Chondrocyte (in vitro differentiated cells): Measurements from ENCODE around the gene ST7. TPM values are rescaled to one million over a fixed set of nuclear protein-coding genes. Genes with fewer than 3 reads are reported as not detected.
A peak's percentile ranks its signal among the peaks of the same experiment; 100 is the strongest.

Experiments used
- DNase-seq: peaks from one replicate; pipeline ENCODE4 v3.0.0; 2021; ENCODE audit warnings: mixed read lengths, low spot score
- H3K27ac Mint-ChIP-seq: one replicate; pipeline ENCODE4 v1.8.0; 2021; ENCODE audit warnings: mild to moderate bottlenecking, moderate library complexity, mixed read lengths; ENCODE audit not compliant: unreplicated experiment
- H3K27me3 Mint-ChIP-seq: 2 replicates; pipeline ENCODE4 v1.8.0; 2021; ENCODE audit warnings: low read depth, mixed read lengths
- H3K36me3 Mint-ChIP-seq: 2 replicates; pipeline ENCODE4 v1.8.0; 2021; ENCODE audit warnings: low read depth, mixed read lengths
- H3K4me1 Mint-ChIP-seq: 2 replicates; pipeline ENCODE4 v1.8.0; 2021; ENCODE audit warnings: low read depth, mild to moderate bottlenecking, mixed read lengths
- H3K4me3 Mint-ChIP-seq: one replicate; pipeline ENCODE4 v1.8.0; 2021; ENCODE audit warnings: mild to moderate bottlenecking, moderate library complexity, mixed read lengths; ENCODE audit not compliant: unreplicated experiment
- H3K9me3 Mint-ChIP-seq: 2 replicates; pipeline ENCODE4 v1.8.0; 2021; ENCODE audit warnings: low read depth, mixed read lengths
- CTCF ChIP-seq: fragments of 200-600 bp; sonication (generic); IDR thresholded peaks from 2 replicates; pipeline ENCODE4 v1.5.0; 2021; ENCODE audit warnings: antibody characterized with exemption, mild to moderate bottlenecking, moderate library complexity
- total RNA-seq: library from RNA; stranded (reverse); gene quantifications from 3 replicates; pipeline ENCODE4 v1.2.1, GENCODE V29; 2021

ST7 gene
- total RNA-seq, 1 donor from 2014 or later: 69.7 TPM

DNA sequence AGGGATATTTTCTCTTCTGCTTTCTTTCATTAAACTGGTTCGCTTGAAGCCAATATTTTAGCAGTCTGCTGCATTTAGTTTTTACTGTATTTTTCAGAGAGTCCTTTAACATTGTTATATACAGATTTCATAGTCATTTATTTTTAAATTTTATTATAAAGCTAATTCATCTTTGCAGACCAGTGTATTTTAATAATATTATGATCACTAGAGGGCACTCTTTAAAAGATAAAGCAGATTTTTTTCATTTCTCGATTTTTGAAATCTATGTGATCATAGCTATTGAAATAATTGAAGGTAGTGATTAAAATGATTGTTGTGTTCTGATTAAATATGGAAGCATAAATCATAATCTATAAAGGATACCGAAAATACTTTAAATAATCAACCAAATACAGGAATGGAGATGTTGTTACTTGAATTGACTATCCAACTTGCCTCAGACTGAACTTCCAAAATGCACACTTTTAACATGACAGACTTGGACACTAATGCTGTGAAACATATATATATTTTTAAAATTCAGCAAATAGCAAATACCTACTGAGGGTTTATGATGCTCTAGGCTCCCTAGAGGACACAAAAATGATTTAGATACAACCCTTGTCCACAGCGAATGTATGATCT is 35.2 kb downstream of the ST7 start:
- no peak for DNase-seq
- H3K27ac Mint-ChIP-seq: no peak overlapping the region
- H3K36me3 Mint-ChIP-seq: no peaks in the 10 kb centered on the region
- H3K4me1 Mint-ChIP-seq: peaks cover 25% of the 10 kb centered on the region
- H3K27me3 Mint-ChIP-seq: no peaks in the 10 kb centered on the region
- no peak overlapping the region for H3K4me3 Mint-ChIP-seq
- no peaks in the 10 kb centered on the region for H3K9me3 Mint-ChIP-seq
- peak; percentile 92 for TF ChIP-seq CTCF

GRCh38 chr7:116990056-116990455 is 36.8 kb downstream of the ST7 start:
- DNase-seq: no peak
- no peak overlapping the region for H3K4me3 Mint-ChIP-seq
- no peak for TF ChIP-seq CTCF
- peak overlapping the region; percentile 41 for H3K27ac Mint-ChIP-seq
- H3K9me3 Mint-ChIP-seq: no peaks in the 10 kb centered on the region
- peaks cover 26% of the 10 kb centered on the region for H3K4me1 Mint-ChIP-seq
- no peaks in the 10 kb centered on the region for H3K36me3 Mint-ChIP-seq
- no peaks in the 10 kb centered on the region for H3K27me3 Mint-ChIP-seq

GRCh38 chr7:116991233-116991632 is 37.9 kb downstream of the ST7 start:
- Mint-ChIP-seq H3K27me3 (no peaks in the 10 kb centered on the region), H3K27ac (no peak overlapping the region), H3K9me3 (no peaks in the 10 kb centered on the region), H3K4me3 (no peak overlapping the region), H3K36me3 (no peaks in the 10 kb centered on the region), H3K4me1 (peaks cover 31% of the 10 kb centered on the region)
- TF ChIP-seq CTCF: no peak
- DNase-seq: no peak

DNA sequence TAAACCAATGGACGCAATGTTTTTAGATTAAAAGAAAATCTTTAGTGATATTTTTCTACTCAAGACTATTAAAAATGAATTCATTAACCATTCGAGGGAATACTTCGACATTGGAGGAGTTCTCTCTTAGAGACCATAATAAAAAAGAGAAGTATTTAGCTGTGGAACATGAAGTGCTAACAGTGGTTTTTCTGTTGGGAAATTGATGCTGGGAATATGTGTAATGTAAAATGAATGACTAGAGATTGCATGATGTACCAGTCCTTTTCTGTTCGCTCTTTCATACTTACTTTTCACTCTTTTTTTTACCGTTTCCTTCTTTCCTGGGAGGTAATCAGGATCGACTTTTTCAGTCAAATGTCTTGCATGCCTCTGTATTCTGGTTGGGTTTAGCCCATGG is 41.3 kb downstream of the ST7 start:
- no peaks in the 10 kb centered on the region for H3K27me3 Mint-ChIP-seq
- no peak for TF ChIP-seq CTCF
- H3K36me3 Mint-ChIP-seq: no peaks in the 10 kb centered on the region
- no peak overlapping the region for H3K4me3 Mint-ChIP-seq
- H3K4me1 Mint-ChIP-seq: peaks cover 29% of the 10 kb centered on the region
- H3K27ac Mint-ChIP-seq: peak overlapping the region; percentile 58
- no peaks in the 10 kb centered on the region for H3K9me3 Mint-ChIP-seq
- DNase-seq: no peak

GRCh38 chr7:116997972-116998371 is 44.7 kb downstream of the ST7 start:
- Mint-ChIP-seq H3K9me3 (no peaks in the 10 kb centered on the region), H3K4me1 (peaks cover 42% of the 10 kb centered on the region), H3K4me3 (no peak overlapping the region), H3K27me3 (no peaks in the 10 kb centered on the region), H3K36me3 (no peaks in the 10 kb centered on the region), H3K27ac (no peak overlapping the region)
- TF ChIP-seq CTCF: no peak
- DNase-seq: no peak
